IMR-90 (cell line): ENCODE data around the gene CENPP. TPM values are rescaled to one million over a fixed set of nuclear protein-coding genes. Genes with fewer than 3 reads are reported as not detected.
A peak's percentile ranks its signal among the peaks of the same experiment; 100 is the strongest.

Source experiments
- ATAC-seq: fragments of 200-7000 bp; cut with Tn5 transposase; 2 replicates; pipeline ENCODE4 v1.9.1; 2020; ENCODE audit warnings: low read depth, mild to moderate bottlenecking, moderate library complexity
- BruUV-seq: library from RNA; stranded (reverse); fragments of 400-500 nt; replicated peaks from 2 replicates; lab custom pipeline; 2021; lab: Mats Ljungman, UMichigan
- CTCF ChIA-PET: fragments of 300-600 bp; formaldehyde crosslinking; extraction: SDS; loops from one replicate; lab custom pipeline; 2021; ENCODE audit warnings: antibody characterized with exemption; lab: Yijun Ruan, JAX
- POLR2A ChIA-PET: fragments of 300-600 bp; sonication (Branson Sonifier 250); formaldehyde crosslinking; loops from one replicate; lab custom pipeline; 2022; ENCODE audit warnings: antibody characterized with exemption; ENCODE audit not compliant: unreplicated experiment; lab: Charles Lee
- DNase-seq: peaks from one replicate; pipeline ENCODE4 v3.0.0; 2013
- H2AFZ ChIP-seq: replicated peaks from 2 replicates; pipeline ENCODE3; 2013; ENCODE audit warnings: low read length, mild to moderate bottlenecking; ENCODE audit not compliant: poor library complexity
- H2AK5ac ChIP-seq: 2 replicates; pipeline ENCODE4 v1.6.1; 2013; ENCODE audit warnings: low read depth, low read length, inconsistent platforms
- H2AK9ac ChIP-seq: replicated peaks from 2 replicates; pipeline ENCODE3; 2013; ENCODE audit warnings: mild to moderate bottlenecking, low read depth, low read length, moderate library complexity; ENCODE audit not compliant: poor library complexity
- H2BK120ac ChIP-seq: 2 replicates; pipeline ENCODE4 v1.6.1; 2013; ENCODE audit warnings: low read depth, low read length, inconsistent platforms
- H2BK15ac ChIP-seq: 3 replicates; pipeline ENCODE4 v1.6.1; 2013; ENCODE audit warnings: low read depth, low read length, inconsistent platforms
- H2BK20ac ChIP-seq: 2 replicates; pipeline ENCODE4 v1.6.1; 2013; ENCODE audit warnings: low read depth, mild to moderate bottlenecking, inconsistent platforms, low read length, moderate library complexity
- H2BK5ac ChIP-seq: 2 replicates; pipeline ENCODE4 v1.6.1; 2013; ENCODE audit warnings: mild to moderate bottlenecking, low read depth, low read length, inconsistent platforms; ENCODE audit not compliant: poor library complexity, severe bottlenecking
- H3K14ac ChIP-seq: replicated peaks from 2 replicates; pipeline ENCODE4 v1.6.1; 2013; ENCODE audit warnings: low read depth, low read length, inconsistent platforms
- H3K18ac ChIP-seq: 2 replicates; pipeline ENCODE4 v1.6.1; 2013; ENCODE audit warnings: low read depth, low read length, control low read depth
- H3K23ac ChIP-seq: 2 replicates; pipeline ENCODE4 v1.6.1; 2013; ENCODE audit warnings: low read depth, low read length, inconsistent platforms
- H3K27ac ChIP-seq: 2 replicates; pipeline ENCODE4 v1.5.1; 2013; ENCODE audit warnings: mild to moderate bottlenecking, control low read depth, low read length; ENCODE audit not compliant: insufficient read depth
- H3K27me3 ChIP-seq: 2 replicates; pipeline ENCODE4 v1.6.1; 2013; ENCODE audit warnings: low read length; ENCODE audit not compliant: control insufficient read depth, insufficient read depth
- H3K36me3 ChIP-seq: 2 replicates; pipeline ENCODE4 v1.6.1; 2013; ENCODE audit warnings: low read length, mixed read lengths; ENCODE audit not compliant: control insufficient read depth, insufficient read depth
- H3K4ac ChIP-seq: 2 replicates; pipeline ENCODE4 v1.6.1; 2013; ENCODE audit warnings: low read depth, low read length, inconsistent platforms
- H3K4me1 ChIP-seq: 2 replicates; pipeline ENCODE4 v1.6.1; 2013; ENCODE audit warnings: low read length, mixed read lengths; ENCODE audit not compliant: control insufficient read depth, insufficient read depth
- H3K4me2 ChIP-seq: 2 replicates; pipeline ENCODE4 v1.6.1; 2013; ENCODE audit warnings: low read depth, mild to moderate bottlenecking, control low read depth, low read length, moderate library complexity
- H3K4me3 ChIP-seq: 2 replicates; pipeline ENCODE4 v1.5.1; 2013; ENCODE audit warnings: low read depth, mild to moderate bottlenecking, control low read depth, low read length, moderate library complexity; ENCODE audit not compliant: insufficient read depth
- H3K56ac ChIP-seq: 2 replicates; pipeline ENCODE4 v1.6.1; 2013; ENCODE audit warnings: low read length, inconsistent platforms; ENCODE audit not compliant: insufficient read depth; ENCODE audit errors: extremely low read depth
- H3K79me1 ChIP-seq, 2 experiments: 2 replicates each; pipeline ENCODE4 v1.6.1; 2013; ENCODE audit warnings: low read length in 2 of 2, inconsistent platforms in 1 of 2, low read depth in 1 of 2
- H3K9ac ChIP-seq: 2 replicates; pipeline ENCODE4 v1.6.1; 2013; ENCODE audit warnings: low read depth, low read length, control low read depth
- H3K9me1 ChIP-seq: 2 replicates; pipeline ENCODE4 v1.6.1; 2013; ENCODE audit warnings: low read length, inconsistent platforms; ENCODE audit not compliant: insufficient read depth
- H3K9me3 ChIP-seq: 2 replicates; pipeline ENCODE4 v1.6.1; 2013; ENCODE audit warnings: low read length; ENCODE audit not compliant: control insufficient read depth, insufficient read depth
- H4K20me1 ChIP-seq: 2 replicates; pipeline ENCODE4 v1.6.1; 2013; ENCODE audit warnings: low read length, inconsistent platforms; ENCODE audit not compliant: insufficient read depth
- H4K5ac ChIP-seq: 2 replicates; pipeline ENCODE4 v1.6.1; 2013; ENCODE audit warnings: mild to moderate bottlenecking, low read depth, low read length, control low read depth
- H4K8ac ChIP-seq, 2 experiments: 2 replicates each; pipeline ENCODE4 v1.6.1; 2013; ENCODE audit warnings: low read depth in 2 of 2, low read length in 2 of 2, control low read depth in 1 of 2, inconsistent platforms in 1 of 2
- H4K91ac ChIP-seq: 2 replicates; pipeline ENCODE4 v1.6.1; 2013; ENCODE audit warnings: low read depth, low read length, inconsistent platforms; ENCODE audit not compliant: insufficient read depth
- CHD1 ChIP-seq: IDR thresholded peaks from 2 replicates; pipeline ENCODE4 v1.6.1; 2012; ENCODE audit warnings: low read depth, low read length, improper control_type of control experiment
- MAFK ChIP-seq: IDR thresholded peaks from 2 replicates; pipeline ENCODE4 v1.6.1; 2012; ENCODE audit warnings: low read depth, low read length, improper control_type of control experiment
- NFE2L2 ChIP-seq: fragments of 150-350 bp; IDR thresholded peaks from 2 replicates; pipeline ENCODE4 v1.6.1; 2016; ENCODE audit warnings: low read depth, mild to moderate bottlenecking, low read length
- WGBS, 2 experiments: methylation state at CpG; one replicate each; pipeline versions ENCODE4 v1.1.5 to v1.1.7; 2013; ENCODE audit warnings: missing lambda C conversion rate in 2 of 2; ENCODE audit not compliant: insufficient read length in 1 of 2; ENCODE audit errors: extremely low coverage in 2 of 2; 5-methylcytosine and 5-hydroxymethylcytosine counted together
- dilution Hi-C: fragments of 300-500 bp; cut with HindIII; formaldehyde crosslinking; loops from one replicate; pipeline ENCODE4 v1.14.3; 2018; ENCODE audit warnings: low sequenced_read_pairs; ENCODE audit not compliant: unreplicated experiment
- in situ Hi-C: fragments of 300-500 bp; cut with MboI; formaldehyde crosslinking; loops from 3 replicates; pipeline ENCODE4 v1.14.3; 2019; ENCODE audit warnings: low sequenced_read_pairs, inconsistent platforms, mixed read lengths
- intact Hi-C: fragments of 100-400 bp; cut with micrococcal nuclease; formaldehyde crosslinking; loops from 2 replicates; pipeline ENCODE4 v1.10.0; 2022
- polyA plus RNA-seq, 3 experiments: library from polyadenylated mRNA; depleted of rRNA; stranded (reverse); fragments of >200 nt; gene quantifications; 2 replicates each; pipeline ENCODE4 v1.2.3, GENCODE V29; 2012; ENCODE audit warnings: low replicate concordance in 1 of 3
- total RNA-seq: library from RNA; depleted of rRNA; stranded (reverse); fragments of >200 nt; gene quantifications from 2 replicates; pipeline ENCODE4 v1.2.3, GENCODE V29; 2012
- TF ChIP-seq, protein P1 (sequence below): conservative IDR thresholded peaks from 2 replicates; pipeline ENCODE4 v1.5.1; 2012; ENCODE audit warnings: mild to moderate bottlenecking, low read depth, low read length, improper control_type of control experiment
- TF ChIP-seq, protein P2 (sequence below): fragments of 150-350 bp; IDR thresholded peaks from 2 replicates; pipeline ENCODE4 v1.6.1; 2016; ENCODE audit warnings: low read depth, mild to moderate bottlenecking, low read length, moderate library complexity, borderline replicate concordance

The CENPP gene
- total and polyA plus RNA-seq, 2 of the 4 experiments (the other 2 are of a cell fraction) = 1.4 to 2.0 TPM

DNA sequence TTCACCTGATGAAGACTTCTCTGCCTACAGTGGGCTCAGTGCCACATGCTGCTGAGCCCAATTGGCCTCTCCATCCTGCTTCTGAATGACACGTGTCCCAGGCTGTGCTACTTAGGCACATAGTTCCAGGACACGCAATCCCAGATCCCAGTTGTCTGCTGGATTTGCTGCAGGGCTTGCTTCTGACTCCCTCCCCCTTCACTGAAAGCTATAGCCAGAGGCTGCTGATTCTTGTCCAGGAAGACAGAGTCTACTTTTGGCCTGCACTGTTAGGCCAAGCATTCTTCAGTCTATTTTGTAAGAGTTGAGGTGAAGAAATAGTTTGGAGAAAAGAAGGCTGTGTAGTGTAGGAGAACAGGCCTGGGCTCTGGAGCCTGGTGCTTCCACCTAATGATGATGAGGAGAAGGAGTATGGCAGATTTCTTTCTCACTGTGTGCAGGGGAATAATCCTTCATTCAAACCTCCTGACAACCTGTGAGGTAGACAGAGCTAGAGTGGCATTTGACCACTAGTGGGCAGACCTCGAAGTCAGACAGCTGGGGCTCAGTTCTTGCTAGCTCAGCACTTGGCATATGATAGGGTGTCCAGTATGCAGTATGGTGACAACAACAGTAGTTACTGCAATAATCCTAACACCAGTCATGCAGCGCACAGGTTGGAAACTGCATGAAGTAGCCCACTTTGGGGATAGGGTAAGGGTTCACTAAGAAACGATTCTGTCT lies 176.1 kb downstream of the CENPP start:
- H2BK5ac ChIP-seq = no peak overlapping the region
- peaks cover 19% of the 10 kb centered on the region for H3K4me1 ChIP-seq
- peak overlapping the region; percentile 7; the same call in 1 of the 2 replicates for H4K5ac ChIP-seq
- H3K9me1 ChIP-seq = peaks cover 12% of the 10 kb centered on the region
- peak overlapping the region in 1 of 2 experiments; percentile 1; a peak in 1 of 4 replicates for H4K8ac ChIP-seq
- intact Hi-C loops (no loop called here), dilution Hi-C loops (no loop called here), in situ Hi-C loops (no loop called here)
- H3K14ac ChIP-seq = no peak overlapping the region; the same call in 1 of the 2 replicates
- H3K4ac ChIP-seq = peak overlapping the region; percentile 13; the same call in 1 of the 2 replicates
- no peak overlapping the region; the same call in 1 of the 2 replicates for H3K27ac ChIP-seq
- peak overlapping the region; percentile 36; the same call in 1 of the 2 replicates for H3K18ac ChIP-seq
- TF ChIP-seq, protein P1, sequence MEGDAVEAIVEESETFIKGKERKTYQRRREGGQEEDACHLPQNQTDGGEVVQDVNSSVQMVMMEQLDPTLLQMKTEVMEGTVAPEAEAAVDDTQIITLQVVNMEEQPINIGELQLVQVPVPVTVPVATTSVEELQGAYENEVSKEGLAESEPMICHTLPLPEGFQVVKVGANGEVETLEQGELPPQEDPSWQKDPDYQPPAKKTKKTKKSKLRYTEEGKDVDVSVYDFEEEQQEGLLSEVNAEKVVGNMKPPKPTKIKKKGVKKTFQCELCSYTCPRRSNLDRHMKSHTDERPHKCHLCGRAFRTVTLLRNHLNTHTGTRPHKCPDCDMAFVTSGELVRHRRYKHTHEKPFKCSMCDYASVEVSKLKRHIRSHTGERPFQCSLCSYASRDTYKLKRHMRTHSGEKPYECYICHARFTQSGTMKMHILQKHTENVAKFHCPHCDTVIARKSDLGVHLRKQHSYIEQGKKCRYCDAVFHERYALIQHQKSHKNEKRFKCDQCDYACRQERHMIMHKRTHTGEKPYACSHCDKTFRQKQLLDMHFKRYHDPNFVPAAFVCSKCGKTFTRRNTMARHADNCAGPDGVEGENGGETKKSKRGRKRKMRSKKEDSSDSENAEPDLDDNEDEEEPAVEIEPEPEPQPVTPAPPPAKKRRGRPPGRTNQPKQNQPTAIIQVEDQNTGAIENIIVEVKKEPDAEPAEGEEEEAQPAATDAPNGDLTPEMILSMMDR = peak; percentile 28; the same call in 1 of the 2 replicates
- TF ChIP-seq NFE2L2 (no peak), CHD1 (no peak), MAFK (peak; percentile 59)
- TF ChIP-seq, protein P2, sequence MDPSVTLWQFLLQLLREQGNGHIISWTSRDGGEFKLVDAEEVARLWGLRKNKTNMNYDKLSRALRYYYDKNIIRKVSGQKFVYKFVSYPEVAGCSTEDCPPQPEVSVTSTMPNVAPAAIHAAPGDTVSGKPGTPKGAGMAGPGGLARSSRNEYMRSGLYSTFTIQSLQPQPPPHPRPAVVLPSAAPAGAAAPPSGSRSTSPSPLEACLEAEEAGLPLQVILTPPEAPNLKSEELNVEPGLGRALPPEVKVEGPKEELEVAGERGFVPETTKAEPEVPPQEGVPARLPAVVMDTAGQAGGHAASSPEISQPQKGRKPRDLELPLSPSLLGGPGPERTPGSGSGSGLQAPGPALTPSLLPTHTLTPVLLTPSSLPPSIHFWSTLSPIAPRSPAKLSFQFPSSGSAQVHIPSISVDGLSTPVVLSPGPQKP = no peak
- BruUV-seq = no TSS peak
- H2BK120ac ChIP-seq = peak overlapping the region; percentile 40; the same call in 1 of the 2 replicates
- H3K56ac ChIP-seq = no peak overlapping the region
- POLR2A ChIA-PET = interaction anchor here (0.6 kb wide), 1 partner anchor 354 kb away, joined by 4 read pairs; no protein-coding TSS in a partner anchor
- peak overlapping the region; percentile 53 for H2AK9ac ChIP-seq
- no peak overlapping the region for H3K23ac ChIP-seq
- H3K4me2 ChIP-seq = no peak overlapping the region
- WGBS, 2 experiments = 86% methylated on average over 2 of the region's 5 CpGs; no CpG with 5 or more reads in 1 of the 2 experiments
- no peak overlapping the region for H3K9ac ChIP-seq
- H3K4me3 ChIP-seq = no peak overlapping the region
- H2AK5ac ChIP-seq = peak overlapping the region; percentile 57; the same call in 1 of the 2 replicates
- no peaks in the 10 kb centered on the region for H3K9me3 ChIP-seq
- CTCF ChIA-PET = interaction anchor here (0.8 to 1.1 kb wide), 2 partner anchors 20 to 129 kb away, joined by 3 to 4 read pairs; no protein-coding TSS in a partner anchor
- peaks cover 0 to 9% of the 10 kb centered on the region in 2 experiments; a peak in 2 of 4 replicates for H3K79me1 ChIP-seq
- H3K36me3 ChIP-seq = no peaks in the 10 kb centered on the region
- H2BK15ac ChIP-seq = peak overlapping the region; percentile 21; the same call in 2 of the 3 replicates
- DNase-seq (peak; percentile 51), ATAC-seq (peak; percentile 5; the same call in 1 of the 2 replicates)
- no peaks in the 10 kb centered on the region for H3K27me3 ChIP-seq
- H4K91ac ChIP-seq = 0 out of 2 replicates have a peak overlapping the region, but pooled peaks have one; percentile 5
- no peak overlapping the region for H2AFZ ChIP-seq
- peak overlapping the region; percentile 72 for H2BK20ac ChIP-seq
- H4K20me1 ChIP-seq = no peaks in the 10 kb centered on the region
